Activated T-cell treated with anti-CD3 and anti-CD28 coated beads, Interleukin-2, amount 50 U/mL, for 72 hours (primary cell): Measurements from ENCODE around the gene SUN5. TPM values are rescaled to one million over a fixed set of nuclear protein-coding genes. Genes with fewer than 3 reads are reported as not detected.
"Not testable (repeated sequence)": the region's sequence is repeated elsewhere in the genome, so short reads cannot be mapped to it uniquely, and the experiment has no call there.

Source experiments
- ATAC-seq, 2 donors: fragments of 150-1000 bp; cut with Tn5 transposase; replicated peaks in 1 of 2; 2 replicates each; pipeline ENCODE4 v1.10.0; 2021; ENCODE audit warnings: moderate library complexity in 2 of 2, mild to moderate bottlenecking in 1 of 2
- DNase-seq, 2 donors: peaks; one replicate each; pipeline ENCODE4 v3.0.0; 2021 to 2022; ENCODE audit warnings: mixed read lengths in 1 of 2
- H3K27ac Mint-ChIP-seq: one replicate; pipeline ENCODE4 v1.8.0; 2022; ENCODE audit warnings: mild to moderate bottlenecking, moderate library complexity, mixed read lengths
- H3K27me3 Mint-ChIP-seq: one replicate; pipeline ENCODE4 v1.8.0; 2022; ENCODE audit warnings: low read depth, mixed read lengths
- H3K36me3 Mint-ChIP-seq, 2 donors: one replicate each; pipeline ENCODE4 v1.8.0; 2022; ENCODE audit warnings: mixed read lengths in 2 of 2, mild to moderate bottlenecking in 1 of 2; ENCODE audit not compliant: insufficient read depth in 2 of 2
- H3K4me1 Mint-ChIP-seq: one replicate; pipeline ENCODE4 v1.8.0; 2022; ENCODE audit warnings: low read depth, mixed read lengths
- H3K4me3 Mint-ChIP-seq, 2 donors: one replicate each; pipeline ENCODE4 v1.8.0; 2022; ENCODE audit warnings: mild to moderate bottlenecking in 2 of 2, mixed read lengths in 2 of 2, moderate library complexity in 2 of 2
- H3K9me3 Mint-ChIP-seq, 2 donors: one replicate each; pipeline ENCODE4 v1.8.0; 2022; ENCODE audit warnings: mixed read lengths in 2 of 2
- total RNA-seq, 2 donors: library from RNA; stranded (reverse); gene quantifications; one replicate each; pipeline ENCODE4 v1.2.3, GENCODE V29; 2022

SUN5 gene
- total RNA-seq, 2 donors from 2014 or later = not detected

DNA sequence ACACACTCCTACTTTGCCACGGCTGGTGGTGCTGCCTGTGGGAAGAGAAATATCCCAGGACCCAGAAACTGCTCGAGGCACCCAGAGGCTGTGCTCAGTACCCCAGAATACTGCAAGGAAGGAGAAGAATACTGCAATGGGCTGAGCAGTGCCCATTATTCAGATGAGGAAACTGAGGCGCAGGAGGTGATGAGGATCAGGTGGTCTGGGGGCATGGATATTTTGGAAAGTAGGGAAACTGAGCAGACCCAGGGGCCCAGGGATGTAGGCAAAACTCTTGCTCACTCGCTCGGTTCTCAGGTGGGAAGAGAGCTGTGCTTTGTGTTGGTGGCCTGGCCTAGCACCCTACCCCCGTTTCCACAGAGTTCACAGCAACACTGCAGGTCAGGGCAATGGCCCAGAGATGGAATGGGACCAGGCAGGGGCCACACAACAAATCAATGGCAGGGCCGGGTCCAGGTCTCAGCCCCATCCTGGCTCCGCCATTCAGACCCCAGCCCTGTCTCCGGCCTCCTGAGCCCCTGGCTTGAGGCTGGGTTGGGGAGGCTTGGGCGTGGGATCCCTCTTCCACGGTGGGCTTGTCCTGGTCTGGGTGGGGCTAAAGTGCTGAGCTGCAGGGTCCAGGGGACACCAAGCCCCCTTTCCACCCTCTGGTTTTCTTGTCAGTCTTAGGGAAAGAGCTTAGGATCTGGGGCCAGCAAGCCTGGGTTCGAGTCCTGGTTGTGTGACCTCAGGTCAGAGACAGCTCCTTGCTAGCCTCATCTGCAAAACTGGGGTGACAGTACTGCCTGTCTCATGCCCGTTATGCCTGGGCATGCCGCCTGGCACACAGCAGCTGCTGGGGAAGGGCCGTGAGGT lies 33.9 kb downstream of the SUN5 start:
- peak overlapping the region; percentile 88 for H3K27ac Mint-ChIP-seq
- H3K36me3 Mint-ChIP-seq = no peaks in the 10 kb centered on the region
- H3K4me3 Mint-ChIP-seq = peak overlapping the region; percentile 9 to 23
- ATAC-seq = no peak
- H3K4me1 Mint-ChIP-seq = peaks cover 80% of the 10 kb centered on the region
- peak in 1 of 2 donors; percentile 8 for DNase-seq
- H3K27me3 Mint-ChIP-seq = no peaks in the 10 kb centered on the region
- H3K9me3 Mint-ChIP-seq = peaks cover 0 to 2% of the 10 kb centered on the region in 2 donors

- peaks cover 0 to 2% of the 10 kb centered on the region in 2 donors for H3K9me3 Mint-ChIP-seq
- peaks cover 76% of the 10 kb centered on the region for H3K4me1 Mint-ChIP-seq
- peak overlapping the region; percentile 9 to 23 for H3K4me3 Mint-ChIP-seq
- peak overlapping the region; percentile 88 for H3K27ac Mint-ChIP-seq
- H3K36me3 Mint-ChIP-seq = no peaks in the 10 kb centered on the region
- no peaks in the 10 kb centered on the region for H3K27me3 Mint-ChIP-seq
- ATAC-seq (no peak), DNase-seq (no peak)
These were observed 34.7 kb downstream of the SUN5 start for GRCh38 chr20:32969356-32970114.

GRCh38 chr20:32968478-32969241 lies 35.6 kb downstream of the SUN5 start:
- peak overlapping the region; percentile 86 for H3K27ac Mint-ChIP-seq
- ATAC-seq (peak; percentile 31 to 39), DNase-seq (peak; percentile 61 to 67)
- peaks cover 72% of the 10 kb centered on the region for H3K4me1 Mint-ChIP-seq
- H3K9me3 Mint-ChIP-seq = peaks cover 0 to 2% of the 10 kb centered on the region in 2 donors
- no peaks in the 10 kb centered on the region for H3K27me3 Mint-ChIP-seq
- no peaks in the 10 kb centered on the region for H3K36me3 Mint-ChIP-seq
- H3K4me3 Mint-ChIP-seq = peak overlapping the region; percentile 4 to 38

DNA sequence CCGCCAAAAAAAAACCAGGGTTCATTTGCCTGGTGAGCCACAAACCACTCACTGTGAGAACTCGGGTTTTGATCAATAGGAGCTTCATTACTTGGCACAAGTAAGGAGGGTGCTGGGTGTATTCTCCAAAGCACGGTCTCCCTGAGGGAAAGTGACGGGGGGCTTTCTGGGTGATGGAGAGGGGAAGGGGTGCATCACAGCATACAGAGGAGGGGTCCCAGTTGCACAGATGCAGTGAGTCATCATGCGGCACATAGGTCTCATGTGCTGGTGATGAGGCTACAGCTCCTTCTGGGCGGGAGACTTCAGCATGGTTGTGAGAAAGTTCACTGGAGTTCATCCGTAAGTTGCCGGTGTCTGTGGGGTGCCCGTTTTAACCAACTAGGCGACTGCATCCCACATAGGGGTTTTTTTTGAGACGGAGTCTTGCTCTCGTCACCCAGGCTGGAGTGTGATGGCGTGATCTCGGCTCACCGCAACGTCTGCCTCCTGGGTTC lies 36.2 kb downstream of the SUN5 start:
- no peaks in the 10 kb centered on the region for H3K36me3 Mint-ChIP-seq
- ATAC-seq (peak; percentile 21 to 40), DNase-seq (peak; percentile 61 to 74)
- peaks cover 0 to 2% of the 10 kb centered on the region in 2 donors for H3K9me3 Mint-ChIP-seq
- H3K4me1 Mint-ChIP-seq = peaks cover 72% of the 10 kb centered on the region
- H3K27me3 Mint-ChIP-seq = no peaks in the 10 kb centered on the region
- peak overlapping the region; percentile 86 for H3K27ac Mint-ChIP-seq
- H3K4me3 Mint-ChIP-seq = peak overlapping the region; percentile 38 to 79

- peaks cover 0 to 2% of the 10 kb centered on the region in 2 donors for H3K9me3 Mint-ChIP-seq
- H3K4me1 Mint-ChIP-seq = peaks cover 74% of the 10 kb centered on the region
- DNase-seq = peak; percentile 79 to 85
These were observed 37.1 kb downstream of the SUN5 start for GRCh38 chr20:32966881-32967781.

GRCh38 chr20:32966382-32966781 lies 37.9 kb downstream of the SUN5 start:
- Mint-ChIP-seq H3K9me3 (peaks cover 0 to 2% of the 10 kb centered on the region in 2 donors), H3K4me1 (peaks cover 81% of the 10 kb centered on the region), H3K27me3 (no peaks in the 10 kb centered on the region), H3K4me3 (peak overlapping the region; percentile 38 to 79), H3K27ac (peak overlapping the region; percentile 67), H3K36me3 (no peaks in the 10 kb centered on the region)
- peak in 1 of 2 donors; percentile 4 for DNase-seq
- ATAC-seq = no peak

More at GRCh38 chr20:32966881-32967781, 37.1 kb downstream of the SUN5 start:
- no peaks in the 10 kb centered on the region for H3K36me3 Mint-ChIP-seq
- H3K27ac Mint-ChIP-seq = peak overlapping the region; percentile 86
- peak; percentile 67 to 69 for ATAC-seq
- H3K27me3 Mint-ChIP-seq = no peaks in the 10 kb centered on the region
- H3K4me3 Mint-ChIP-seq = peak overlapping the region; percentile 38 to 79

GRCh38 chr20:32965581-32966373 lies 38.5 kb downstream of the SUN5 start:
- H3K27ac Mint-ChIP-seq = peak overlapping the region; percentile 70
- no peaks in the 10 kb centered on the region for H3K36me3 Mint-ChIP-seq
- H3K4me3 Mint-ChIP-seq = peak overlapping the region; percentile 31 to 48
- H3K9me3 Mint-ChIP-seq = peaks cover 0 to 2% of the 10 kb centered on the region in 2 donors
- H3K4me1 Mint-ChIP-seq = peaks cover 84% of the 10 kb centered on the region
- DNase-seq (peak in 1 of 2 donors; percentile 28), ATAC-seq (no peak)
- no peaks in the 10 kb centered on the region for H3K27me3 Mint-ChIP-seq

DNA sequence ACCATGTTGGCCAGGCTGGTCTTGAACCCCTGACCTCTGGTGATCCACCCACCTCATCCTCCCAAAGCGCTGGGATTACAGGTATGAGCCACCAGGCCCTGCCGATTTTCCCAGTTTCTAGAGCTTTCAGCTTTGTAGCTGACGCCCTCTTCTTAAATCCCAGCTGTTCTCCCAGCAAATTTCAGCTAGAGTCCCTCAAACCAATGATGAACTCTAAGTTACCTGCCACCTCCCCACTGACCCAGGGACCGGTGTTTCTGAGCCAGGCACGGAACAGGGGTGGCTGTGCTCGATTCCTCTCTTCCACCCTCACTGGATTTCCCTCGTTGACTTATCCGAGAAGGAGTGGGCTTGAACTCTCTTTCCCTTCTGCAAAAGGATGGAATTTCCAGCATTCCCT lies 39.1 kb downstream of the SUN5 start:
- Mint-ChIP-seq H3K36me3 (no peaks in the 10 kb centered on the region), H3K9me3 (peaks cover 0 to 2% of the 10 kb centered on the region in 2 donors), H3K4me1 (peaks cover 82% of the 10 kb centered on the region), H3K4me3 (no peak overlapping the region), H3K27me3 (no peaks in the 10 kb centered on the region), H3K27ac (peak overlapping the region; percentile 70)
- ATAC-seq = no peak
- no peak for DNase-seq

- Mint-ChIP-seq H3K4me1 (peaks cover 77% of the 10 kb centered on the region), H3K27me3 (no peaks in the 10 kb centered on the region), H3K4me3 (no peak overlapping the region), H3K27ac (no peak overlapping the region), H3K36me3 (no peaks in the 10 kb centered on the region), H3K9me3 (peaks cover 0 to 2% of the 10 kb centered on the region in 2 donors)
- ATAC-seq = no peak
- DNase-seq = no peak
These were observed 39.7 kb downstream of the SUN5 start for GRCh38 chr20:32964575-32964974.

DNA sequence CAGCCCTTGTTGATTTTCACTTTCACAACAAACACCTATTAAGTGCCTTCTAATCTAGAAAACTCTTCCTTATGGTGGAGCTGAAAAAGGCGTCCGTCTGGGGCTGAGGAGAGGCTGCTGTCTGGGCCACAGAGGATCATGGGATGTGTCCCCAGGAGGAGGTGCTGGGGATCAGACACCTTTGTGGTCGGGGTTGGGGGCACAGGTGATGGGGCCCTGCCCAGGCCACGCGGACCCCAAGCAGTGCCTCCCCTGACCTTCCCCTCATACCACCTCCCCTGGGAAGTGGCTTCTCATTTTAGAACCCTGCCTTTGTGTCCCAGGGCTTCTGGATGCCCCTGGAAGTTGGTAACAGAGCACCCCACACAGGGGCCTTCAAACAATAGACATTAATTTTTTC lies 41.1 kb downstream of the SUN5 start:
- Mint-ChIP-seq H3K9me3 (peaks cover under 1 to 5% of the 10 kb centered on the region in 2 donors), H3K27ac (no peak overlapping the region), H3K36me3 (peaks cover 0 to under 1% of the 10 kb centered on the region in 2 donors), H3K27me3 (no peaks in the 10 kb centered on the region), H3K4me1 (peaks cover 63% of the 10 kb centered on the region), H3K4me3 (no peak overlapping the region)
- no peak for DNase-seq
- no peak for ATAC-seq

- not testable (repeated sequence) for ATAC-seq, H3K36me3 Mint-ChIP-seq, H3K27me3 Mint-ChIP-seq, H3K4me3 Mint-ChIP-seq, H3K27ac Mint-ChIP-seq, DNase-seq, H3K9me3 Mint-ChIP-seq
- peaks cover 57% of the 10 kb centered on the region for H3K4me1 Mint-ChIP-seq
These were observed 41.6 kb downstream of the SUN5 start for GRCh38 chr20:32962646-32963045.
